ENCODE measurements around the gene PLCH1.

PLCH1 gene

DNA sequence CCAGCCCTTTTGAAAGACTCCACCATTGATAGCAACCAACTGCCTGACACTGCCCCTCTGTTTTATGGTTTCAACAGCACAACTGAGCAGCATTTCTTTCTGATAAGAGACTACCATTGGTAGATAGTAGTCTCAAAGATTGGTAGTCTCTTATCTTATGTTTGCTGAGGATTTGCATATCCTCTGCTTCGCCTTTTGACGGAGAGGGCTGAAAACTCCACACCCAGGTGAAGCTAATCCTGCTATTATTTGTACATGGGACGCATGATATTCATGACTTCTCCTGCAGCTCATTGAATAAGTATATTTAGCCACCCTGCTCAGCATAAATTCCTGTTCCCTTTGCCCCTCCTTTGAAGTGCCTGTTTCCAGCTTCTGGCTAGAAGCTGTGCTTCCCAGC lies 332.0 kb downstream of the PLCH1 start:
- TF ChIP-seq, protein P1, sequence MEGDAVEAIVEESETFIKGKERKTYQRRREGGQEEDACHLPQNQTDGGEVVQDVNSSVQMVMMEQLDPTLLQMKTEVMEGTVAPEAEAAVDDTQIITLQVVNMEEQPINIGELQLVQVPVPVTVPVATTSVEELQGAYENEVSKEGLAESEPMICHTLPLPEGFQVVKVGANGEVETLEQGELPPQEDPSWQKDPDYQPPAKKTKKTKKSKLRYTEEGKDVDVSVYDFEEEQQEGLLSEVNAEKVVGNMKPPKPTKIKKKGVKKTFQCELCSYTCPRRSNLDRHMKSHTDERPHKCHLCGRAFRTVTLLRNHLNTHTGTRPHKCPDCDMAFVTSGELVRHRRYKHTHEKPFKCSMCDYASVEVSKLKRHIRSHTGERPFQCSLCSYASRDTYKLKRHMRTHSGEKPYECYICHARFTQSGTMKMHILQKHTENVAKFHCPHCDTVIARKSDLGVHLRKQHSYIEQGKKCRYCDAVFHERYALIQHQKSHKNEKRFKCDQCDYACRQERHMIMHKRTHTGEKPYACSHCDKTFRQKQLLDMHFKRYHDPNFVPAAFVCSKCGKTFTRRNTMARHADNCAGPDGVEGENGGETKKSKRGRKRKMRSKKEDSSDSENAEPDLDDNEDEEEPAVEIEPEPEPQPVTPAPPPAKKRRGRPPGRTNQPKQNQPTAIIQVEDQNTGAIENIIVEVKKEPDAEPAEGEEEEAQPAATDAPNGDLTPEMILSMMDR (IDR thresholded peaks at IDR 0.05): no peak

DNA sequence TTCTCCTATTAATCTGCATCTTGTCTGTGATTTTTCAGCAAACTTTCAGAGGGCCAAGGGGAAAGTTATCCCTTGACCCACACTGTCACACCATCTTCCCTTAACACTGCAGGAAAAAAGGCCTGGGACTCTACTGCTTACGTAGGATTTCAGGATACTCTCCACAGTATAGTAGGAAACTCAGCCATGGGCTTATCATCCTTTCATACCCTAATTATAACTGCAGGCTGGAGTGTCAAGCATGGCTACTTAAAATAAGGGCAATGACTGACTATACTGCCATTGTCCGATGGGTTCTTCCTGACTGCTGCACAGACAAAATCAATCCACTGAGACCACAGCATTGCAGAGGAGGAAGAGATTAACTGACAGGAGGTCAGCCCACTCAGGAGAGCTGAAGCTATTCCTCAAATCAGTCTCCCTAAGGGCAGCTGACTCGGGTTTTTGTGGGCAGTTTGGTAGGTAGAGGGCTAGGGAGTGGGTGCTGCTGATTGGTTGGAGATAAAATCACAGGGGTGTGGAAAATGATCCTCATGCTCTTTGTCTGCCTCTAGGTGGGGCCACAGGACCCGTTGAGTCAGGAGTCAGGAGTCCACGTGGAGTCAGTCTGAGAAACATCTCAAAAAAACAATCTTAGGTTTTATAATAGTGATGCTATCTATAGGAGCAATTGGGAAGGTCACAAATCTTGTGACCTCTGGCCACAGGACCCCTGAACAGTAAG lies 333.2 kb downstream of the PLCH1 start:
- TF ChIP-seq, protein P1 (IDR thresholded peaks at IDR 0.05): no peak

DNA sequence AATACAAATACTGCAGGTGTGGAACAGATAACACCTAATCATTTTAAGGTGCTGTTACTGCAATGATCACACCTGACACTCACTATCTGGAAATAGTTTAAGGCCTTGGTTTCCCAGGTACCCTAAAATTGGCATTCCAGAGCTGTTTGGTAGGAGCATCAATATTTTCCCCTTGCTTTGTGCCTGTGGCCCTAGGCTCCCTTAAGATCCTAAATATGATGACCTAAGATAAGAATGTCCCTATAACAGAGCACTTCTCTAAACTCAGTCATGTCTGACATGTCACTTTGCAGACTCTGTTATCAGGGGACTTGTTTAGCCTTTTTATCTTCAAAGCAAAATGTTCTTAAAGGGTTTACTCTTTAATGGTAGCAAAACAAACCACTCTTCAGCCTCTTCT lies 335.5 kb downstream of the PLCH1 start:
- TF ChIP-seq, protein P1 (IDR thresholded peaks at IDR 0.05): no peak

GRCh38 chr3:155407971-155408370 lies 336.9 kb downstream of the PLCH1 start:
- TF ChIP-seq, protein P1 (IDR thresholded peaks at IDR 0.05): no peak

- TF ChIP-seq, protein P1 (IDR thresholded peaks at IDR 0.05): no peak
Measured at GRCh38 chr3:155407331-155407730, 337.5 kb downstream of the PLCH1 start.

GRCh38 chr3:155404486-155404885 lies 340.4 kb downstream of the PLCH1 start:
- TF ChIP-seq, protein P1 (IDR thresholded peaks at IDR 0.05): no peak

GRCh38 chr3:155402656-155403055 lies 342.2 kb downstream of the PLCH1 start:
- TF ChIP-seq, protein P1 (IDR thresholded peaks at IDR 0.05): no peak

GRCh38 chr3:155398046-155398445 lies 346.8 kb downstream of the PLCH1 start:
- TF ChIP-seq, protein P1 (IDR thresholded peaks at IDR 0.05): no peak

Measured in LNCAP (cell line).